Measurements from ENCODE around the gene PTPRE. TPM values are rescaled to one million over a fixed set of nuclear protein-coding genes. Genes with fewer than 3 reads are reported as not detected.

The PTPRE gene
- total and polyA plus RNA-seq, 10 of the 15 experiments (the other 5 are each of a cell fraction or from before 2014, with no cell fraction given) = 2.9 to 7.6 (median 5.8) TPM

GRCh38 chr10:127986531-127987466, 79.9 kb downstream of the PTPRE start:
- no peak overlapping the region for H3K27ac ChIP-seq (ENCODE audit: control insufficient read depth, insufficient read depth)
- no peaks in the 10 kb centered on the region for H3K36me3 ChIP-seq (ENCODE audit: control insufficient read depth in 2 of 2, insufficient read depth in 2 of 2, low read length in 1 of 2)
- no peak for ATAC-seq
- FAIRE-seq = no peak
- in situ Hi-C loops (cut with MboI) = no loop called here
- no peak overlapping the region for H3K4me2 ChIP-seq (ENCODE audit: control insufficient read depth, insufficient read depth)
- no peak overlapping the region for H3K4me3 ChIP-seq
- H3K9ac ChIP-seq (ENCODE audit: control insufficient read depth, insufficient read depth, low read length) = no peak overlapping the region
- no peaks in the 10 kb centered on the region for H3K79me2 ChIP-seq (ENCODE audit: control insufficient read depth, insufficient read depth, low read length)
- H3K27me3 ChIP-seq (replicated peaks in 1 of 2; ENCODE audit: control insufficient read depth in 2 of 2, insufficient read depth in 2 of 2, low read length in 1 of 2) = no peaks in the 10 kb centered on the region; a peak in 1 of 4 replicates
- no TSS peak for BruUV-seq (replicated peaks)
- no peak overlapping the region for H2AFZ ChIP-seq (ENCODE audit: control insufficient read depth, low read depth, low read length)
- no peak for TF ChIP-seq SREBF2 (IDR thresholded peaks at IDR 0.05; ENCODE audit: low read length)
- TF ChIP-seq NFIC (IDR thresholded peaks at IDR 0.05; ENCODE audit: low read depth, low read length) = no peak
- no peak for TF ChIP-seq ZBTB40 (IDR thresholded peaks at IDR 0.05; ENCODE audit: borderline replicate concordance)
- no peak for TF ChIP-seq ZBTB11 (CRISPR knock-in tag; IDR thresholded peaks at IDR 0.05)
- TF ChIP-seq LARP7 (IDR thresholded peaks at IDR 0.05) = no peak
- TF ChIP-seq RELA (IDR thresholded peaks at IDR 0.05; ENCODE audit: borderline replicate concordance, partially characterized antibody) = no peak
- TF ChIP-seq ZNF622 (IDR thresholded peaks at IDR 0.05) = no peak
- TF ChIP-seq, protein P1, sequence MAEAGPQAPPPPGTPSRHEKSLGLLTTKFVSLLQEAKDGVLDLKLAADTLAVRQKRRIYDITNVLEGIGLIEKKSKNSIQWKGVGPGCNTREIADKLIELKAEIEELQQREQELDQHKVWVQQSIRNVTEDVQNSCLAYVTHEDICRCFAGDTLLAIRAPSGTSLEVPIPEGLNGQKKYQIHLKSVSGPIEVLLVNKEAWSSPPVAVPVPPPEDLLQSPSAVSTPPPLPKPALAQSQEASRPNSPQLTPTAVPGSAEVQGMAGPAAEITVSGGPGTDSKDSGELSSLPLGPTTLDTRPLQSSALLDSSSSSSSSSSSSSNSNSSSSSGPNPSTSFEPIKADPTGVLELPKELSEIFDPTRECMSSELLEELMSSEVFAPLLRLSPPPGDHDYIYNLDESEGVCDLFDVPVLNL (IDR thresholded peaks at IDR 0.05; ENCODE audit: low read depth, low read length) = no peak
- no peak for TF ChIP-seq SIN3A (IDR thresholded peaks at IDR 0.05; ENCODE audit: low read depth, low read length)
- TF ChIP-seq SMAD5 (IDR thresholded peaks at IDR 0.05; ENCODE audit: low read depth) = no peak
- TF ChIP-seq ZNF207 (IDR thresholded peaks at IDR 0.05; ENCODE audit: borderline replicate concordance) = no peak
- TF ChIP-seq POU2F2 (IDR thresholded peaks at IDR 0.05; ENCODE audit: borderline replicate concordance, low read depth, low read length) = no peak
- no peak for TF ChIP-seq ETV6 (conservative IDR thresholded peaks at IDR 0.05 in 1 of 2, IDR thresholded peaks at IDR 0.05 in 1 of 2; ENCODE audit: borderline replicate concordance in 1 of 2, low read depth in 1 of 2)
- no peak for TF ChIP-seq ESRRA (IDR thresholded peaks at IDR 0.05; ENCODE audit: low read length)
- no peak for TF ChIP-seq POLR2A (IDR thresholded peaks at IDR 0.05; ENCODE audit: low read depth, low read length)
- no peaks in the 10 kb centered on the region; the same call in 2 of the 3 replicates for H3K9me3 ChIP-seq (replicated peaks; ENCODE audit: control insufficient read depth, insufficient read depth, low read length)
- no peak for DNase-seq (ENCODE audit: low read depth, low spot score)
- H3K4me1 ChIP-seq (ENCODE audit: control insufficient read depth, insufficient read depth, low read length) = no peaks in the 10 kb centered on the region
- H4K20me1 ChIP-seq (ENCODE audit: control insufficient read depth, insufficient read depth) = no peaks in the 10 kb centered on the region
- ChIA-PET SMC1A (ENCODE audit: uncharacterized antibody, unreplicated experiment) (no interaction called here), RAD21 (ENCODE audit: unreplicated experiment) (no interaction called here), CTCF (no interaction called here), POLR2A (no interaction called here)
- 21% methylated on average over 14 of the region's 14 CpGs for WGBS (ENCODE audit: insufficient coverage, insufficient replicate concordance, low lambda C conversion rate, missing lambda C conversion rate)
- intact Hi-C loops (cut with micrococcal nuclease; ENCODE audit: unreplicated experiment) = no loop called here
